ENCODE data around the gene RNF150. TPM values are rescaled to one million over a fixed set of nuclear protein-coding genes. Genes with fewer than 3 reads are reported as not detected.

The RNF150 gene
- total RNA-seq, 1 donor from 2014 or later: 56.5 TPM

DNA sequence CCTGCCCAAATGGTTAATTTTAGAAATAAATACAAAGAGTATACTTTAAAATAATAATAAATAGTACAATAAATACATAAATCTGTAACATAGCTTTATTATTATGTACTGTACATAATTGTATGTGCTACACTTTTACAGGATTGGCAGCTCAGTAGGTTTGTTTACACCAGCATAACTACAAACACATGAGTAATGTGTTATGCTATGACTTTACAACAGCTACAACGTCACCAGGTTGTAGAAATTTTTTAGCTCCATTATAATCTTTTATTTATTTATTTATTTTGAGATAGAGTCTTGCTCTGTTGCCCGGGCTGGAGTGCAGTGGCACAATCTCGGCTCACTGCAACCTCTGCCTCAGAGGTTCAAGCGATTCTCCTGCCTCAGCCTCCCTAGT, 31.8 kb downstream of the RNF150 start:
- peak overlapping the region; percentile 36 for H3K27ac Mint-ChIP-seq (ENCODE audit: unreplicated experiment)
- DNase-seq (ENCODE audit: extremely low spot score, unreplicated experiment): no peak
- H3K4me3 Mint-ChIP-seq (ENCODE audit: unreplicated experiment): no peak overlapping the region
- TF ChIP-seq, protein P1, sequence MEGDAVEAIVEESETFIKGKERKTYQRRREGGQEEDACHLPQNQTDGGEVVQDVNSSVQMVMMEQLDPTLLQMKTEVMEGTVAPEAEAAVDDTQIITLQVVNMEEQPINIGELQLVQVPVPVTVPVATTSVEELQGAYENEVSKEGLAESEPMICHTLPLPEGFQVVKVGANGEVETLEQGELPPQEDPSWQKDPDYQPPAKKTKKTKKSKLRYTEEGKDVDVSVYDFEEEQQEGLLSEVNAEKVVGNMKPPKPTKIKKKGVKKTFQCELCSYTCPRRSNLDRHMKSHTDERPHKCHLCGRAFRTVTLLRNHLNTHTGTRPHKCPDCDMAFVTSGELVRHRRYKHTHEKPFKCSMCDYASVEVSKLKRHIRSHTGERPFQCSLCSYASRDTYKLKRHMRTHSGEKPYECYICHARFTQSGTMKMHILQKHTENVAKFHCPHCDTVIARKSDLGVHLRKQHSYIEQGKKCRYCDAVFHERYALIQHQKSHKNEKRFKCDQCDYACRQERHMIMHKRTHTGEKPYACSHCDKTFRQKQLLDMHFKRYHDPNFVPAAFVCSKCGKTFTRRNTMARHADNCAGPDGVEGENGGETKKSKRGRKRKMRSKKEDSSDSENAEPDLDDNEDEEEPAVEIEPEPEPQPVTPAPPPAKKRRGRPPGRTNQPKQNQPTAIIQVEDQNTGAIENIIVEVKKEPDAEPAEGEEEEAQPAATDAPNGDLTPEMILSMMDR (IDR thresholded peaks at IDR 0.05): no peak
- H3K9me3 Mint-ChIP-seq (ENCODE audit: unreplicated experiment): peaks cover 3% of the 10 kb centered on the region
- peaks cover 31% of the 10 kb centered on the region for H3K4me1 Mint-ChIP-seq (ENCODE audit: unreplicated experiment)
- no peaks in the 10 kb centered on the region for H3K27me3 Mint-ChIP-seq (ENCODE audit: unreplicated experiment)
- H3K36me3 Mint-ChIP-seq (ENCODE audit: unreplicated experiment): peaks cover 4% of the 10 kb centered on the region

GRCh38 chr4:141099326-141099725, 33.9 kb downstream of the RNF150 start:
- H3K36me3 Mint-ChIP-seq (ENCODE audit: unreplicated experiment): peaks cover 4% of the 10 kb centered on the region
- peaks cover 26% of the 10 kb centered on the region for H3K4me1 Mint-ChIP-seq (ENCODE audit: unreplicated experiment)
- TF ChIP-seq, protein P1 (IDR thresholded peaks at IDR 0.05): no peak
- no peaks in the 10 kb centered on the region for H3K27me3 Mint-ChIP-seq (ENCODE audit: unreplicated experiment)
- DNase-seq (ENCODE audit: extremely low spot score, unreplicated experiment): no peak
- H3K4me3 Mint-ChIP-seq (ENCODE audit: unreplicated experiment): no peak overlapping the region
- no peak overlapping the region for H3K27ac Mint-ChIP-seq (ENCODE audit: unreplicated experiment)
- H3K9me3 Mint-ChIP-seq (ENCODE audit: unreplicated experiment): peaks cover 3% of the 10 kb centered on the region

GRCh38 chr4:141098163-141098562, 35.1 kb downstream of the RNF150 start:
- DNase-seq (ENCODE audit: extremely low spot score, unreplicated experiment): no peak
- Mint-ChIP-seq H3K4me3 (ENCODE audit: unreplicated experiment) (no peak overlapping the region), H3K36me3 (ENCODE audit: unreplicated experiment) (peaks cover 12% of the 10 kb centered on the region), H3K27ac (ENCODE audit: unreplicated experiment) (no peak overlapping the region), H3K4me1 (ENCODE audit: unreplicated experiment) (peaks cover 26% of the 10 kb centered on the region), H3K27me3 (ENCODE audit: unreplicated experiment) (no peaks in the 10 kb centered on the region), H3K9me3 (ENCODE audit: unreplicated experiment) (peaks cover 12% of the 10 kb centered on the region)
- TF ChIP-seq, protein P1 (IDR thresholded peaks at IDR 0.05): no peak

- H3K27ac Mint-ChIP-seq (ENCODE audit: unreplicated experiment): no peak overlapping the region
- DNase-seq (ENCODE audit: extremely low spot score, unreplicated experiment): no peak
- H3K27me3 Mint-ChIP-seq (ENCODE audit: unreplicated experiment): no peaks in the 10 kb centered on the region
- TF ChIP-seq, protein P1 (IDR thresholded peaks at IDR 0.05): no peak
- no peak overlapping the region for H3K4me3 Mint-ChIP-seq (ENCODE audit: unreplicated experiment)
- peaks cover 4% of the 10 kb centered on the region for H3K4me1 Mint-ChIP-seq (ENCODE audit: unreplicated experiment)
- H3K9me3 Mint-ChIP-seq (ENCODE audit: unreplicated experiment): peaks cover 9% of the 10 kb centered on the region
- H3K36me3 Mint-ChIP-seq (ENCODE audit: unreplicated experiment): peaks cover 35% of the 10 kb centered on the region
Measured at GRCh38 chr4:141090473-141090872, 42.8 kb downstream of the RNF150 start.

DNA sequence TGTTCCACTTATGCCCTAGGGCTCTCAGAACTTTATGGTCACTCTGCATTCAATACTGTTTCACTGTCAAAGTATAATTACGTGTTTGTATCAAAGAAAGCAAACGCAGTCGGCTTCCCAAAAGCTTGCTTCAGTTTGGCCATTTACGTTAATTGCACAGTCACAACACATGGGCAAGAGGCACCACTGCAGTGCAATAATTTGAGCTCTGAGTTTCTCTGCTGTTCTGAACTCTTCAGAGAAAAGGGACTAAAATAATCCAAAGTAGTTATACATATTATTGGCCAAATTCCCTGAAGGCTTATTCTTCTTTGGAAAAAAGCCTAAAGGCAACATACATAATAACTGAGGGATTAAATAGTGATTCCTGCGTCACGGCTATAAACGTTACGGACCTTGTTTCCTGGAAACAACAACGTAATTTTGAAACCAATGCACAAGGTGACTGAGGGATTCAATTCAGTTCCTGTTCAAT, 51.3 kb downstream of the RNF150 start:
- Mint-ChIP-seq H3K36me3 (ENCODE audit: unreplicated experiment) (peaks cover 3% of the 10 kb centered on the region), H3K4me3 (ENCODE audit: unreplicated experiment) (no peak overlapping the region), H3K27me3 (ENCODE audit: unreplicated experiment) (no peaks in the 10 kb centered on the region), H3K27ac (ENCODE audit: unreplicated experiment) (no peak overlapping the region), H3K9me3 (ENCODE audit: unreplicated experiment) (no peaks in the 10 kb centered on the region), H3K4me1 (ENCODE audit: unreplicated experiment) (peaks cover 31% of the 10 kb centered on the region)
- TF ChIP-seq, protein P1 (IDR thresholded peaks at IDR 0.05): no peak
- no peak for DNase-seq (ENCODE audit: extremely low spot score, unreplicated experiment)

Measured in osteocyte (in vitro differentiated cells).